AG09319 (cell line): Measurements from ENCODE around the gene TMEM97.
"Not testable (repeated sequence)": the region's sequence is repeated elsewhere in the genome, so short reads cannot be mapped to it uniquely, and the experiment has no call there.

ENCODE experiments used
- DNase-seq: peaks from one replicate; pipeline ENCODE4 v3.0.0-alpha.2; 2010; ENCODE audit warnings: low read depth; ENCODE audit errors: extremely low read depth
- CTCF ChIP-seq: IDR thresholded peaks from 2 replicates; pipeline ENCODE4 v1.5.1; 2011; ENCODE audit warnings: low read depth, mild to moderate bottlenecking, inconsistent platforms, low read length, moderate library complexity

Gene TMEM97

GRCh38 chr17:28333083-28333746 lies 14.2 kb downstream of the TMEM97 start:
- DNase-seq = no peak
- TF ChIP-seq CTCF = no peak

- DNase-seq = no peak
- no peak for TF ChIP-seq CTCF
Observed at GRCh38 chr17:28334171-28334570, 15.2 kb downstream of the TMEM97 start.

- DNase-seq = no peak
- no peak for TF ChIP-seq CTCF
Observed at GRCh38 chr17:28334666-28335200, 15.7 kb downstream of the TMEM97 start.

GRCh38 chr17:28335201-28335958 lies 16.4 kb downstream of the TMEM97 start, which contains the start of the genes IFT20 and TNFAIP1:
Gene IFT20, minus strand, starts transcription at chr17:28335472. Its CDS starts 3,487 bp downstream, at chr17:28331985.
Gene TNFAIP1, plus strand, starts transcription at chr17:28335761. Its CDS starts 3,761 bp downstream, at chr17:28339522.
- peak; percentile 100 for DNase-seq
- TF ChIP-seq CTCF = no peak

- DNase-seq = peak; percentile 71
- TF ChIP-seq CTCF = no peak
Observed at GRCh38 chr17:28335959-28336871, 17.2 kb downstream of the TMEM97 start.

GRCh38 chr17:28338056-28338768 lies 19.2 kb downstream of the TMEM97 start:
- no peak for DNase-seq
- no peak for TF ChIP-seq CTCF

- DNase-seq = not testable (repeated sequence)
Observed at GRCh38 chr17:28338769-28339212, 19.8 kb downstream of the TMEM97 start.
